Tibial artery (tissue), 4 donors: ENCODE results near the gene FAM114A1.
"Not testable (repeated sequence)": the region's sequence is repeated elsewhere in the genome, so short reads cannot be mapped to it uniquely, and the experiment has no call there.

ENCODE experiments used
- DNase-seq, 2 donors: peaks; one replicate each; pipeline ENCODE4 v3.0.0-alpha.2; 2019
- H3K27ac ChIP-seq, 2 donors: fragments of 200-600 bp; sonication (generic) in 1 of 2; 1 replicate in 1 of 2; 2 replicates in 1 of 2; pipeline ENCODE4 v1.5.1; 2018 to 2019; ENCODE audit warnings: mild to moderate bottlenecking in 1 of 2
- H3K27me3 ChIP-seq, 2 donors: fragments of 200-600 bp; sonication (generic) in 1 of 2; one replicate each; pipeline versions ENCODE4 v1.5.1 to v1.6.0; 2016 to 2019
- H3K36me3 ChIP-seq, 3 donors: fragments of 200-600 bp; sonication (generic) in 2 of 3; one replicate each; pipeline ENCODE4 v1.5.1; 2016 to 2019; ENCODE audit warnings: mild to moderate bottlenecking in 2 of 3
- H3K4me1 ChIP-seq, 4 donors: fragments of 200-600 bp; sonication (generic) in 2 of 4; 1 replicate in 3 of 4; 2 replicates in 1 of 4; pipeline ENCODE4 v1.5.1; 2016 to 2019
- H3K4me3 ChIP-seq, 2 donors: fragments of 200-600 bp; sonication (generic) in 1 of 2; 1 replicate in 1 of 2; 2 replicates in 1 of 2; pipeline ENCODE4 v1.5.1; 2018 to 2019; ENCODE audit warnings: mild to moderate bottlenecking in 2 of 2
- H3K9me3 ChIP-seq, 3 donors: fragments of 200-600 bp; sonication (generic) in 1 of 3; one replicate each; pipeline ENCODE4 v1.5.1; 2016 to 2019
- intact Hi-C: fragments of 100-400 bp; cut with DNase I; formaldehyde crosslinking; loops from one replicate; pipeline ENCODE4 v1.15.0; 2023; ENCODE audit warnings: low total_unique reads
- TF ChIP-seq, protein P1 (sequence below), 2 experiments: fragments of 200-600 bp in 1 of 2; fragments of 450-650 bp in 1 of 2; IDR thresholded peaks; one replicate each; pipeline ENCODE4 v1.5.1; 2017 to 2019; ENCODE audit warnings: antibody characterized with exemption in 2 of 2, mild to moderate bottlenecking in 1 of 2, moderate library complexity in 1 of 2

Gene FAM114A1

DNA sequence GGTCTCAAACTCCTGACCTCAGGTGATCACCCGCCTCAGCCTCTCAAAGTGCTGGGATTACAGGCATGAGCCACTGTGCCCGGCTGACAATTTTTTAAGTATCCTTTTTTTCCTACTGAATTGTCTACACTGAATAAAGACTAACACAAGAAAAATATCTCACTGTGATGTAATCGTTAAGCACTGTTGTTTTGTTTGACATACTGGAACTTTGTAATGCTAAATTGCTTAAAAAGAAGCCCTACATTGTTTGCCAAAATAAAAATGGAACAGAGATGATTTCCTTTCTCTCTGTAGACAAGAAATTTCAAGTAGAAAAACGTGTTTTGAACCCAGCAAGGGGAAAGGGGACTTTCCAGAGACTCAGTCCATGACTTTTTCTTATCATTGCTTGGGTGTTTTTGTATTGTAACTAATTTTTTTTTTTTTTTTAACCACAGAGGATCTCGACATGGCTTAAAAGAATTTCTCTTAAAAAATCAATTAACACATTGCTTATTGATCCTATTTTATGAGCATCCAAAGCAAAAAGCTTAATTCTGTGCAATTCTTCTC, 89.7 kb downstream of the FAM114A1 start:
- no peak overlapping the region for H3K4me3 ChIP-seq
- TF ChIP-seq, protein P1, sequence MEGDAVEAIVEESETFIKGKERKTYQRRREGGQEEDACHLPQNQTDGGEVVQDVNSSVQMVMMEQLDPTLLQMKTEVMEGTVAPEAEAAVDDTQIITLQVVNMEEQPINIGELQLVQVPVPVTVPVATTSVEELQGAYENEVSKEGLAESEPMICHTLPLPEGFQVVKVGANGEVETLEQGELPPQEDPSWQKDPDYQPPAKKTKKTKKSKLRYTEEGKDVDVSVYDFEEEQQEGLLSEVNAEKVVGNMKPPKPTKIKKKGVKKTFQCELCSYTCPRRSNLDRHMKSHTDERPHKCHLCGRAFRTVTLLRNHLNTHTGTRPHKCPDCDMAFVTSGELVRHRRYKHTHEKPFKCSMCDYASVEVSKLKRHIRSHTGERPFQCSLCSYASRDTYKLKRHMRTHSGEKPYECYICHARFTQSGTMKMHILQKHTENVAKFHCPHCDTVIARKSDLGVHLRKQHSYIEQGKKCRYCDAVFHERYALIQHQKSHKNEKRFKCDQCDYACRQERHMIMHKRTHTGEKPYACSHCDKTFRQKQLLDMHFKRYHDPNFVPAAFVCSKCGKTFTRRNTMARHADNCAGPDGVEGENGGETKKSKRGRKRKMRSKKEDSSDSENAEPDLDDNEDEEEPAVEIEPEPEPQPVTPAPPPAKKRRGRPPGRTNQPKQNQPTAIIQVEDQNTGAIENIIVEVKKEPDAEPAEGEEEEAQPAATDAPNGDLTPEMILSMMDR (IDR thresholded peaks at IDR 0.05), result no peak
- intact Hi-C loops, result no loop called here
- H3K4me1 ChIP-seq, result no peaks in the 10 kb centered on the region
- H3K36me3 ChIP-seq, result no peaks in the 10 kb centered on the region
- no peak for DNase-seq
- H3K27ac ChIP-seq, result no peak overlapping the region
- no peaks in the 10 kb centered on the region for H3K9me3 ChIP-seq
- H3K27me3 ChIP-seq, result peaks cover 0 to 2% of the 10 kb centered on the region in 2 donors

DNA sequence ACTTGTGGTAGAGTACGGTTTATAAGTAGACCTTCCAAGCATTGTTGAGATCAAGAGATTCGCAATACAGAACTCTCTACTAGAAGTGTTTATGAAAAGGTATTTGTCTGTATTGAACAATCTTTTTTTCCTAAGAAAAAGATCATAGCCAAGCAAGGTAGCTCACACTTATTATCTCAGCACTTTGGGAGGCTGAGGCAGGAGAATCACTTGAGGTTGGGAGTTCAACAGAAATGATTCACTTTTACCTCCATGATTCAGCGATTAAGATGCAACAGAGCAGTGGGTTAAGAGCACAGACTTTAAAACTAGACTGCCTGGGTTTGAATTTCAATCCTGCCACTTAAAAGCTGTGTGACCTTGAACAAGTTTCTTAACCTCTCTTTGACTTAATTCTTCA, 90.3 kb downstream of the FAM114A1 start:
- no peaks in the 10 kb centered on the region for H3K9me3 ChIP-seq
- DNase-seq, result no peak
- no peak overlapping the region for H3K27ac ChIP-seq
- no peaks in the 10 kb centered on the region for H3K36me3 ChIP-seq
- TF ChIP-seq, protein P1 (IDR thresholded peaks at IDR 0.05), result no peak
- intact Hi-C loops, result no loop called here
- no peaks in the 10 kb centered on the region for H3K4me1 ChIP-seq
- H3K4me3 ChIP-seq, result no peak overlapping the region
- peaks cover 0 to 2% of the 10 kb centered on the region in 2 donors for H3K27me3 ChIP-seq

DNA sequence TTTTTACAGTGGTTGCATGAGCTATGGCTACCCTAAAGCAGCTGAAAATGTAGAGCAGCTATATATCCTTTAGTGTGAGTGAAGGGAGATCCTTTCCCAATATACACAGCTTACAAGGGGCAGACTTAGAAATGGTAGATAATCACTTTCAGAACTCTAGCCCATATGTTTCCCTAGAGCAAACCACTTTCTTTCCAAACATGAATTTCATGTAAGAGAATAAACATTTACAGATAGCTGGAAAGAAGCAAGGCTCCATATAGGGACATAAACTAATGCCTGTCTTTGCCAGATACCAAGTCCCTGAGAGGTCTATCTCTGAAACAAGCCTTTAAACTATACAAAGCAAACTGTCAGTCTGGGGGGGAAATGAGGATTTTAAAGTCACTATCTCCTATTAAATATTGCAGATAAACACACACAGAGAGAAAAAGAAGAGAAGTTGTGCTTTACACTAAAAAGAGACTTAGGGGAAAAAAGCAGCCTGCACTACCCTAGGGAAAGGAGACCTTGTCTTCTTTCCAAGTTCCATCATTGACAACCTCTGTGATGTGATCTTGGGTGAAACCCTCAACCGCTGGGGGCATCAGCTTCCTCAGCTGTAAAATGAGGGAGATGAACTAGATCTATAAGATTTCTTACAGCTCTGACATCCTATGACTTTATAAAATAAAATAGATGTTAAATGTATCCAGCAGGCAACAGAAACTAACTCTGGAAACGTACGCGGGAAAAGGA, 91.0 kb downstream of the FAM114A1 start:
- Histone ChIP-seq H3K27me3 (peaks cover 0 to 2% of the 10 kb centered on the region in 2 donors), H3K4me1 (no peaks in the 10 kb centered on the region), H3K36me3 (no peaks in the 10 kb centered on the region), H3K4me3 (no peak overlapping the region), H3K27ac (no peak overlapping the region), H3K9me3 (no peaks in the 10 kb centered on the region)
- TF ChIP-seq, protein P1 (IDR thresholded peaks at IDR 0.05), result no peak
- DNase-seq, result no peak
- intact Hi-C loops, result no loop called here

DNA sequence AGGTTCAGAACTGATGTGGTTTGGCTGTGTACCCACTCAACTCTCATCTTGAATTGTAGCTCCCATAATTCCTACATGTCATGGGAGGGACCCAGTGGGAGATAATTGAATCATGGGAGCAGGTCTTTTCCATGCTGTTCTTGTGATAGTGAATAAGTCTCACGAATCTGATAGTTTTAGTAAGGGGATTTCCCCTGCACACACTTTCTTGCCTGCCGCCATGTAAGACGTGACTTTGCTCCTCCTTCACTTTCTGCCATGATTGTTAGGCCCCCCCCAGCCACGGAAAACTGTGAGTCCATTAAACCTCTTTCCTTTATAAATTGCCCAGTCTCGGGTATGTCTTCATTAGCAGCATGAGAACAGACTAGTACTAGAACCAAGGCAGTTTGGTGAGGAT, 91.6 kb downstream of the FAM114A1 start:
- H3K4me3 ChIP-seq, H3K4me1 ChIP-seq, H3K27me3 ChIP-seq, intact Hi-C loops, DNase-seq, H3K27ac ChIP-seq, H3K9me3 ChIP-seq, H3K36me3 ChIP-seq: not testable (repeated sequence)

DNA sequence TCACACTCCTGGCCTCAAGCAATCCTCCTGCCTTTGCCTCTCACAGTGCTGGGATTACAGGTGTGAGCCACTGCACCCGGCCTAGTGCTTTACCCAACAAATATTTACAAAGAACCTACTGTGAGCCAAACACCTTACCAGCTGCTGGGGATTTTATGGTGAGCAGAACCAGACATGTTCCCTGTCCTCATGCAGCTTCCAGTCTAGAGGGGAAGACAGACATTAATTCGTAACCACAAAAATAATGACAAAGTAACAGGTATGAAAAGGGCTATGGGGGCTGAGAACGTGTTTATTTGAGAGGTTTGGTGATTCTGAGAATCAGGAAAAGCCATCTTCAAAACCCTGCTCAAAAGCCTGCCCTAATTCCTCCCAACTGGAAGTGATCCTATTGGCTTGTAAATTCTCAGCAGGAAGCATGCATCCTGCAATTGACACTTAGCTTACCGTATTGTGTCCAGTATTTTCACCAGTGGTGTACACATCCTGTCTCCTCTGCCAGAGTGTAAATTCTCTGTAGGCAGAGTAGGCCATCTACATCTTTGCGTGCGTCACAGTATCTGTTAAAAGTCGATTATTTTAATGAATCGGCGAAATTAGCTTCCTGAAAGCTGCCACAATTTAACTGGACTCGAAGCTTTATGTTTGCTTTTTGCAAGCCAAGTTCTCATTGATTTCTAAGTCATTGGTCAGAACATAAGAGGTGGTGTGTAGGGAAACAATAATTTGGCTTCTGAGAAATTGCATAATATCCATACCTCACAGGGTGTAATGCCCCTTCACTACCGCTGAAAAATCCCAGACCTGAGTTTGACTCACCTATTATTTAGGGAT, 97.6 kb downstream of the FAM114A1 start:
- Histone ChIP-seq H3K9me3 (no peaks in the 10 kb centered on the region), H3K27me3 (no peaks in the 10 kb centered on the region), H3K27ac (no peak overlapping the region), H3K4me1 (no peaks in the 10 kb centered on the region), H3K4me3 (no peak overlapping the region), H3K36me3 (no peaks in the 10 kb centered on the region)
- no peak for DNase-seq
- intact Hi-C loops, result no loop called here
- TF ChIP-seq, protein P1 (IDR thresholded peaks at IDR 0.05), result no peak

DNA sequence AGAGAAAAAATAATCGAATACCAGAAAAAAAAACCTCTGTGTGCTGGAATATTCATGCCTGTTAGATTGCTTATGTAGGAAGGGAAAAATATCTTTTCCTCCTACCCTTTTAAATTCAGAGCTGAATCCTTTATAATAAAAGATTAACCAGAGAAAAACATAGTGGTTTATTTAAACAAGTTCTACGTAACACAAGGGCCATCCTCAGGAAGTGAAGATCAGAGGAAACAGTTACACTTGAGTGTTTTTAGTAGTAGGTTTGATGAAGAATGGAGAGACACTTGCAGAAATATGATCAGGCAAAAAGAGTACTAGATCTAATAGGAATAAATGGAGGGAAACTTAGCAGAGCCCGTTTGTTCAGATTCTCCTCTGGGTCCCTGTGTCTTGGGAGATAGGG, 98.3 kb downstream of the FAM114A1 start:
- Histone ChIP-seq H3K4me3 (no peak overlapping the region), H3K27ac (no peak overlapping the region), H3K27me3 (no peaks in the 10 kb centered on the region), H3K36me3 (no peaks in the 10 kb centered on the region), H3K4me1 (no peaks in the 10 kb centered on the region), H3K9me3 (no peaks in the 10 kb centered on the region)
- DNase-seq, result no peak
- TF ChIP-seq, protein P1 (IDR thresholded peaks at IDR 0.05), result no peak
- intact Hi-C loops, result no loop called here
